ENCODE data around the gene TFG. TPM values are rescaled to one million over a fixed set of nuclear protein-coding genes. Genes with fewer than 3 reads are reported as not detected.

The TFG gene
- total and polyA plus RNA-seq, 9 of the 15 experiments (the other 6 are each of a cell fraction or from before 2014, with no cell fraction given): 31.8 to 143 (median 57.8) TPM

- no peak for TF ChIP-seq PHF20 (IDR thresholded peaks at IDR 0.05; ENCODE audit: partially characterized antibody)
- TF ChIP-seq HMGXB4 (CRISPR knock-in tag; IDR thresholded peaks at IDR 0.05): no peak
- TF ChIP-seq E2F1 (CRISPR knock-in tag; IDR thresholded peaks at IDR 0.05): no peak
- TF ChIP-seq CREBBP (IDR thresholded peaks at IDR 0.05; ENCODE audit: low read depth, low read length): no peak
- no peak for TF ChIP-seq SMAD4 (CRISPR knock-in tag; conservative IDR thresholded peaks at IDR 0.05)
- no peak for TF ChIP-seq EGR1 (conservative IDR thresholded peaks at IDR 0.05)
- no peak for TF ChIP-seq RB1 (IDR thresholded peaks at IDR 0.05; ENCODE audit: low read depth)
- no peak for TF ChIP-seq WHSC1 (IDR thresholded peaks at IDR 0.05; ENCODE audit: low read length)
- no peak for TF ChIP-seq TSC22D4 (tag; IDR thresholded peaks at IDR 0.05)
- no peak for TF ChIP-seq ZNF511 (CRISPR knock-in tag; IDR thresholded peaks at IDR 0.05)
- no peak for TF ChIP-seq TEAD2 (tag; IDR thresholded peaks at IDR 0.05)
- no peak for TF ChIP-seq CREB3 (tag; conservative IDR thresholded peaks at IDR 0.05; ENCODE audit: low read depth)
- TF ChIP-seq ARID4B (CRISPR knock-in tag; IDR thresholded peaks at IDR 0.05): no peak
- TF ChIP-seq SPI1 (IDR thresholded peaks at IDR 0.05; ENCODE audit: borderline replicate concordance, low read depth, low read length): no peak
- no peak for TF ChIP-seq RHOXF2B (CRISPR knock-in tag; conservative IDR thresholded peaks at IDR 0.05)
- no peak for TF ChIP-seq POLR2AphosphoS5 (IDR thresholded peaks at IDR 0.05; ENCODE audit: control insufficient read depth, insufficient read depth, low read depth, low read length)
- TF ChIP-seq EHMT2 (IDR thresholded peaks at IDR 0.05): no peak
- no peak for TF ChIP-seq PHF21A (IDR thresholded peaks at IDR 0.05; ENCODE audit: borderline replicate concordance, low read depth)
Observed at GRCh38 chr3:100702082-100702979, 7.0 kb upstream of the TFG start (continued).
